SIG-M5 (cell line): ENCODE measurements around the gene HOXB4.

Experiments used
- DNase-seq: peaks from one replicate; lab custom pipeline; 2025; lab: John Stamatoyannopoulos, UW

The HOXB4 gene

GRCh38 chr17:48528936-48529682, 49.0 kb downstream of the HOXB4 start:
- no peak for DNase-seq

GRCh38 chr17:48528153-48528935, 49.8 kb downstream of the HOXB4 start:
- no peak for DNase-seq

- DNase-seq, result no peak
Measured at GRCh38 chr17:48527547-48527932, 50.6 kb downstream of the HOXB4 start.

- DNase-seq, result no peak
Measured at GRCh38 chr17:48526608-48527546, 51.3 kb downstream of the HOXB4 start.
